ENCODE results near the gene NRIP2. TPM values are rescaled to one million over a fixed set of nuclear protein-coding genes. Genes with fewer than 3 reads are reported as not detected.

Gene NRIP2
- total RNA-seq, 1 donor = not detected

GRCh38 chr12:2854669-2855453 lies 20.0 kb upstream of the NRIP2 start:
- Histone ChIP-seq H3K4me1 (ENCODE audit: insufficient read depth, low read length) (peaks cover 5% of the 10 kb centered on the region), H3K79me2 (ENCODE audit: insufficient read depth, low read length) (no peaks in the 10 kb centered on the region), H3K36me3 (ENCODE audit: insufficient read depth, low read length) (peaks cover 5% of the 10 kb centered on the region), H2AFZ (ENCODE audit: low read length) (no peak overlapping the region), H4K20me1 (ENCODE audit: insufficient read depth, low read length) (no peaks in the 10 kb centered on the region), H3K27ac (ENCODE audit: low read depth, low read length) (no peak overlapping the region), H3K27me3 (ENCODE audit: insufficient read depth, low read length) (no peaks in the 10 kb centered on the region), H3K9me3 (ENCODE audit: low read depth, low read length) (no peaks in the 10 kb centered on the region), H3K4me3 (ENCODE audit: insufficient read depth, low read length) (no peak overlapping the region), H3K4me2 (ENCODE audit: insufficient read depth, low read length) (no peak overlapping the region)
- no peak for DNase-seq (ENCODE audit: insufficient read length, low spot score, missing footprints)
- TF ChIP-seq CTCF (IDR thresholded peaks at IDR 0.05; ENCODE audit: extremely low read depth, low read depth, low read length) = no peak

GRCh38 chr12:2853626-2854025 lies 18.8 kb upstream of the NRIP2 start:
- no peak overlapping the region for H3K4me3 ChIP-seq (ENCODE audit: insufficient read depth, low read length)
- H4K20me1 ChIP-seq (ENCODE audit: insufficient read depth, low read length) = no peaks in the 10 kb centered on the region
- H3K27ac ChIP-seq (ENCODE audit: low read depth, low read length) = no peak overlapping the region
- H2AFZ ChIP-seq (ENCODE audit: low read length) = no peak overlapping the region
- H3K4me1 ChIP-seq (ENCODE audit: insufficient read depth, low read length) = peaks cover 10% of the 10 kb centered on the region
- peak overlapping the region; percentile 12 for H3K4me2 ChIP-seq (ENCODE audit: insufficient read depth, low read length)
- no peaks in the 10 kb centered on the region for H3K36me3 ChIP-seq (ENCODE audit: insufficient read depth, low read length)
- H3K27me3 ChIP-seq (ENCODE audit: insufficient read depth, low read length) = no peaks in the 10 kb centered on the region
- H3K9me3 ChIP-seq (ENCODE audit: low read depth, low read length) = no peaks in the 10 kb centered on the region
- H3K79me2 ChIP-seq (ENCODE audit: insufficient read depth, low read length) = no peaks in the 10 kb centered on the region
- TF ChIP-seq CTCF (IDR thresholded peaks at IDR 0.05; ENCODE audit: extremely low read depth, low read depth, low read length) = peak; percentile 91
- DNase-seq (ENCODE audit: insufficient read length, low spot score, missing footprints) = peak; percentile 97

GRCh38 chr12:2851931-2852330 lies 17.1 kb upstream of the NRIP2 start:
- Histone ChIP-seq H3K27ac (ENCODE audit: low read depth, low read length) (no peak overlapping the region), H3K27me3 (ENCODE audit: insufficient read depth, low read length) (no peaks in the 10 kb centered on the region), H3K4me2 (ENCODE audit: insufficient read depth, low read length) (no peak overlapping the region), H3K36me3 (ENCODE audit: insufficient read depth, low read length) (no peaks in the 10 kb centered on the region), H2AFZ (ENCODE audit: low read length) (no peak overlapping the region), H4K20me1 (ENCODE audit: insufficient read depth, low read length) (no peaks in the 10 kb centered on the region), H3K79me2 (ENCODE audit: insufficient read depth, low read length) (no peaks in the 10 kb centered on the region), H3K4me3 (ENCODE audit: insufficient read depth, low read length) (no peak overlapping the region), H3K4me1 (ENCODE audit: insufficient read depth, low read length) (peaks cover 10% of the 10 kb centered on the region), H3K9me3 (ENCODE audit: low read depth, low read length) (no peaks in the 10 kb centered on the region)
- no peak for DNase-seq (ENCODE audit: insufficient read length, low spot score, missing footprints)
- TF ChIP-seq CTCF (IDR thresholded peaks at IDR 0.05; ENCODE audit: extremely low read depth, low read depth, low read length) = no peak

- Histone ChIP-seq H3K27me3 (ENCODE audit: insufficient read depth, low read length) (no peaks in the 10 kb centered on the region), H3K4me2 (ENCODE audit: insufficient read depth, low read length) (peak overlapping the region; percentile 51), H3K36me3 (ENCODE audit: insufficient read depth, low read length) (no peaks in the 10 kb centered on the region), H3K9me3 (ENCODE audit: low read depth, low read length) (no peaks in the 10 kb centered on the region), H3K27ac (ENCODE audit: low read depth, low read length) (peak overlapping the region; percentile 58), H4K20me1 (ENCODE audit: insufficient read depth, low read length) (no peaks in the 10 kb centered on the region), H3K4me3 (ENCODE audit: insufficient read depth, low read length) (peak overlapping the region; percentile 33), H3K4me1 (ENCODE audit: insufficient read depth, low read length) (peaks cover 25% of the 10 kb centered on the region), H3K79me2 (ENCODE audit: insufficient read depth, low read length) (no peaks in the 10 kb centered on the region), H2AFZ (ENCODE audit: low read length) (peak overlapping the region; percentile 93)
- no peak for TF ChIP-seq CTCF (IDR thresholded peaks at IDR 0.05; ENCODE audit: extremely low read depth, low read depth, low read length)
- DNase-seq (ENCODE audit: insufficient read length, low spot score, missing footprints) = peak; percentile 90
Observed at GRCh38 chr12:2845280-2845679, 10.4 kb upstream of the NRIP2 start.

All from osteoblast (primary cell).